Vagina (tissue), 2 donors: ENCODE data around the gene AFAP1. TPM values are rescaled to one million over a fixed set of nuclear protein-coding genes. Genes with fewer than 3 reads are reported as not detected.

Experiments
- DNase-seq, 2 donors: peaks; one replicate each; pipeline ENCODE4 v3.0.0-alpha.2; 2017; ENCODE audit errors: extremely low spot score in 2 of 2
- H3K27ac ChIP-seq: fragments of 200-600 bp; sonication (generic); one replicate; pipeline ENCODE4 v1.5.1; 2019
- H3K27me3 ChIP-seq: fragments of 200-600 bp; sonication (generic); one replicate; pipeline ENCODE4 v1.5.1; 2019
- H3K36me3 ChIP-seq, 2 donors: fragments of 200-600 bp; sonication (generic); one replicate each; pipeline ENCODE4 v1.5.1; 2017 to 2019
- H3K4me1 ChIP-seq: fragments of 200-600 bp; sonication (generic); one replicate; pipeline ENCODE4 v1.5.1; 2019
- H3K4me3 ChIP-seq, 2 donors: fragments of 200-600 bp; sonication (generic); 1 replicate in 1 of 2; 2 replicates in 1 of 2; pipeline ENCODE4 v1.5.1; 2016 to 2019
- H3K9me3 ChIP-seq: fragments of 200-600 bp; sonication (generic); one replicate; pipeline ENCODE4 v1.5.1; 2019
- POLR2A ChIP-seq, 2 donors: fragments of 450-650 bp; IDR thresholded peaks; one replicate each; pipeline ENCODE4 v1.6.1; 2017; ENCODE audit warnings: antibody characterized with exemption in 2 of 2, mild to moderate bottlenecking in 2 of 2, moderate library complexity in 2 of 2
- POLR2AphosphoS5 ChIP-seq, 2 donors: sonication (generic); formaldehyde crosslinking; IDR thresholded peaks; one replicate each; pipeline ENCODE4 v1.9.0; 2017; ENCODE audit warnings: antibody characterized with exemption in 2 of 2, mild to moderate bottlenecking in 2 of 2, low read depth in 1 of 2; ENCODE audit not compliant: insufficient read depth in 1 of 2
- intact Hi-C: fragments of 100-400 bp; cut with DNase I; formaldehyde crosslinking; loops from one replicate; pipeline ENCODE4 v1.15.1; 2023
- total RNA-seq: library from RNA; depleted of rRNA; stranded (reverse); fragments of >200 nt; gene quantifications from one replicate; pipeline ENCODE4 v1.2.3, GENCODE V29; 2016
- TF ChIP-seq, protein P1 (sequence below), 3 experiments: fragments of 450-650 bp in 2 of 3; fragments of 200-600 bp in 1 of 3; sonication (generic) in 1 of 3; IDR thresholded peaks; one replicate each; pipeline ENCODE4 v1.5.1; 2017 to 2019; ENCODE audit warnings: antibody characterized with exemption in 3 of 3, mild to moderate bottlenecking in 2 of 3, moderate library complexity in 2 of 3

The AFAP1 gene
- total RNA-seq, 1 donor from 2014 or later, result 20.4 TPM

DNA sequence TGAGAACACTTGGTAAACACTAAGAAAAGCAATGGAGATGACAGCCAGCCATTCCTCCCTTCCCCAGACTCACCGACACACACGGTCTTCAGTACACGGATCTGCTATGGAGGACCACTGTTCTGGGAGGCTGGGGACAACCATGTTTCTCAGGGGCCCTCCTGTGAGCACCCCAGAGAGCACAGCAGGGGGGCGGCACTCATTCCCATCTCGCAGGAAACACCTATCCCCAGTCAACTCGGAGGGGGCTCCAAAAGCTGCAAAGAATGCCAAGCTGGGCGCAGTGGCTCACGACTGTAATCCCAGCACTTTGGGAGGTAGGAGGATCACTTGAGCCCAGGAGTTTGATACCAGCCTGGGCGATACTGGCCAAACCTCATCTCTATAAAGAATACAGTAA, 172.1 kb downstream of the AFAP1 start:
- H3K4me3 ChIP-seq, result no peak overlapping the region
- H3K36me3 ChIP-seq, result peaks cover 0 to 42% of the 10 kb centered on the region in 2 donors
- H3K27me3 ChIP-seq, result no peaks in the 10 kb centered on the region
- no peak for TF ChIP-seq POLR2AphosphoS5 (IDR thresholded peaks at IDR 0.05; ENCODE audit: insufficient read depth in 1 of 2, low read depth in 1 of 2)
- TF ChIP-seq POLR2A (IDR thresholded peaks at IDR 0.05), result no peak
- TF ChIP-seq, protein P1, sequence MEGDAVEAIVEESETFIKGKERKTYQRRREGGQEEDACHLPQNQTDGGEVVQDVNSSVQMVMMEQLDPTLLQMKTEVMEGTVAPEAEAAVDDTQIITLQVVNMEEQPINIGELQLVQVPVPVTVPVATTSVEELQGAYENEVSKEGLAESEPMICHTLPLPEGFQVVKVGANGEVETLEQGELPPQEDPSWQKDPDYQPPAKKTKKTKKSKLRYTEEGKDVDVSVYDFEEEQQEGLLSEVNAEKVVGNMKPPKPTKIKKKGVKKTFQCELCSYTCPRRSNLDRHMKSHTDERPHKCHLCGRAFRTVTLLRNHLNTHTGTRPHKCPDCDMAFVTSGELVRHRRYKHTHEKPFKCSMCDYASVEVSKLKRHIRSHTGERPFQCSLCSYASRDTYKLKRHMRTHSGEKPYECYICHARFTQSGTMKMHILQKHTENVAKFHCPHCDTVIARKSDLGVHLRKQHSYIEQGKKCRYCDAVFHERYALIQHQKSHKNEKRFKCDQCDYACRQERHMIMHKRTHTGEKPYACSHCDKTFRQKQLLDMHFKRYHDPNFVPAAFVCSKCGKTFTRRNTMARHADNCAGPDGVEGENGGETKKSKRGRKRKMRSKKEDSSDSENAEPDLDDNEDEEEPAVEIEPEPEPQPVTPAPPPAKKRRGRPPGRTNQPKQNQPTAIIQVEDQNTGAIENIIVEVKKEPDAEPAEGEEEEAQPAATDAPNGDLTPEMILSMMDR (IDR thresholded peaks at IDR 0.05), result no peak
- intact Hi-C loops, result no loop called here
- no peaks in the 10 kb centered on the region for H3K9me3 ChIP-seq
- no peak overlapping the region for H3K27ac ChIP-seq
- no peaks in the 10 kb centered on the region for H3K4me1 ChIP-seq
- DNase-seq, result no peak

DNA sequence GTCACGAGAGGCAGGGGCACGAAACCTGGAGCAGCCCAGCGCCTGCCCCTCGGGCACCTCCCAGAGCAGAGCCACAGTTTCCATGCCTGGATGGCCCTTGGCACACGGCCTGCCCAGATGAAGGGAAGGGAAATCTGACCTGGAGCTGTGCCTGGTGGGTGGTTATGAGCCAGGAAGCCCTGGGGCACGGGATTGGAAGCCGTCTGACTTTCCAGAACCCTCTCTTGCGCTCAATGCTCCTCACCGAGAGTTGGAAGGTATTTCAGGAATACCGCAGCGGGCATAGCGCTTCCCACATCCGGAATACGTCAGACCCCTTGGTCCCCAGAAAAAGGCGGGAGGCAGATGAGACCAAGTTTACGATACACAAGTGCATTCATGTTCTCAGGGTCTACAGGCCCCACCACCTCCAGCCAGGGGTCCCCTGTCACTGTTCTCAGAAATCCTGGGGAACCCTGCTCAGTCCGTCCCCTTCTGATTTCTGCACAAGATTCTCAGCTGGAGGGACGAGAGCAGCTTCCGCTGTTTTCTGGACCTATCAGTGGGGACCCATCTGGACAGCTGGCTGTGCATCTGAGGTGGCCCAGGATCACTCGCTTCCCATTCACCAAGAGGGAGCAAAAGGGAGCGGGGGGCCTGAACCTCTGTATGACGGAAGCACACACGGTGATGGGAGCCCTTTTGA, 172.9 kb downstream of the AFAP1 start:
- Histone ChIP-seq H3K9me3 (no peaks in the 10 kb centered on the region), H3K36me3 (peaks cover 0 to 46% of the 10 kb centered on the region in 2 donors), H3K4me1 (no peaks in the 10 kb centered on the region), H3K27me3 (no peaks in the 10 kb centered on the region), H3K4me3 (no peak overlapping the region), H3K27ac (no peak overlapping the region)
- intact Hi-C loops, result no loop called here
- no peak for DNase-seq
- no peak for TF ChIP-seq POLR2AphosphoS5 (IDR thresholded peaks at IDR 0.05; ENCODE audit: insufficient read depth in 1 of 2, low read depth in 1 of 2)
- TF ChIP-seq POLR2A (IDR thresholded peaks at IDR 0.05), result no peak
- TF ChIP-seq, protein P1 (IDR thresholded peaks at IDR 0.05), result no peak

DNA sequence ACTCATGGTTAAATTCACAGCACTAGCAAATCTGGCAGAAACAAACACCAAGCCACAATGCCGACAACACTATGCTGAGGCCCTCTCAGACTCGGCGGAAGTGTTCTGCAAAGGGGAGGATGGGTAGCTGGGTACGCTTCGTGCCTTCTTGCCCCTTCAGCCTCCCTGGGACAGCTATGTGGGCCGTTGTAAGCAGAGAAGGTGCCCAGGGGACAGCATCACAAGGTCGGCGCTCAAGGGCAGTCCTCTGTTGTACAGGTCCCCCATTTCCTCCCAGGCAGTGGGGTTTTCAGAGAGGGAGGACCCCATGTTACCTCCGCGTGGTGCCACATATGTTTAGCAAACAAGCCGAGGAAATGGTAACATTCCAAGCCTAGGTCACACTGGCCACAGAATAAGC, 173.6 kb downstream of the AFAP1 start:
- no peaks in the 10 kb centered on the region for H3K9me3 ChIP-seq
- DNase-seq, result no peak
- no peak overlapping the region for H3K4me3 ChIP-seq
- no peaks in the 10 kb centered on the region for H3K4me1 ChIP-seq
- no peak overlapping the region for H3K27ac ChIP-seq
- intact Hi-C loops, result no loop called here
- H3K27me3 ChIP-seq, result no peaks in the 10 kb centered on the region
- peaks cover 0 to 50% of the 10 kb centered on the region in 2 donors for H3K36me3 ChIP-seq
- TF ChIP-seq POLR2AphosphoS5 (IDR thresholded peaks at IDR 0.05; ENCODE audit: insufficient read depth in 1 of 2, low read depth in 1 of 2) (no peak), POLR2A (IDR thresholded peaks at IDR 0.05) (no peak)
- TF ChIP-seq, protein P1 (IDR thresholded peaks at IDR 0.05), result no peak

DNA sequence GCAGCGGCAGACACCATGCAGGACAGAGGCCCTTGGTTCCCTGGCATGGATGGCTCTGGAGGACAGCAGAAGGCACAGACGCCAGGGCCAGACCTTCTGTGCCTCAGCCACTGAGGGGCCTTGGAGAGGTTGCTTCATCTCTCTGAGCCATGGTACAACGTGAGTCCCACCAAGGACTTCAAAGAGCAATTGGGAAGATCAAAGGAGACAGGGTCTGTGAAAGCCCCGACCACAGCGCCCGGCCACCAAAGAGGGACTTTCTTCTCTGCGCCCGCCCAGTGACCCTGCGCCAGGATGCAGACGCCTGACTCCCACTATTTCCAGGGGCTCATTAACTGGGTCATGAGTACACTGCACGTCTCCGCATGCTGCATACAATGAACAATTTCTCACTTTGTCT, 174.0 kb downstream of the AFAP1 start:
- Histone ChIP-seq H3K9me3 (no peaks in the 10 kb centered on the region), H3K27me3 (no peaks in the 10 kb centered on the region), H3K4me3 (no peak overlapping the region), H3K36me3 (peaks cover 0 to 54% of the 10 kb centered on the region in 2 donors), H3K4me1 (no peaks in the 10 kb centered on the region), H3K27ac (no peak overlapping the region)
- TF ChIP-seq, protein P1 (IDR thresholded peaks at IDR 0.05), result no peak
- TF ChIP-seq POLR2AphosphoS5 (IDR thresholded peaks at IDR 0.05; ENCODE audit: insufficient read depth in 1 of 2, low read depth in 1 of 2), result no peak
- TF ChIP-seq POLR2A (IDR thresholded peaks at IDR 0.05), result no peak
- intact Hi-C loops, result no loop called here
- no peak for DNase-seq

DNA sequence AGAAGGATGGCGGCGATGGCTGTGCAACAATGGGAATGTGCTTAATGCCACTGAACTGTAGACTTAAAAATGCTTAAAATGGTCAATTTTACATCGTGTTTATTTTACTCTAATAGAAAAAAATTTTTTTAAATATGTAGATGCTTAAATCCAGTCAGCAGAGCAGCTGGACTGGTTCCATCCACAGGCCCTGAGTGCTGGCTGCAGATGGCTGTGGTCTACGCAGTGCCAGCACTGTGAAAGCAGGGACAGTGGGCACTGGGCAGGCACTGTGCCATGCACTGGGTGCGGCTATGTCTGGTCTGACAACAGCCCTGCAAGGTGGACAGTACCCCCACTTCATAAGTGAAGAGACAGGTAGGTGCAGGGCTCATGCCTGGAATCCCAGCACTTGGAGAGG, 175.2 kb downstream of the AFAP1 start:
- TF ChIP-seq, protein P1 (IDR thresholded peaks at IDR 0.05), result no peak
- TF ChIP-seq POLR2A (IDR thresholded peaks at IDR 0.05) (no peak), POLR2AphosphoS5 (IDR thresholded peaks at IDR 0.05; ENCODE audit: insufficient read depth in 1 of 2, low read depth in 1 of 2) (no peak)
- Histone ChIP-seq H3K27me3 (no peaks in the 10 kb centered on the region), H3K27ac (no peak overlapping the region), H3K36me3 (peaks cover 0 to 50% of the 10 kb centered on the region in 2 donors), H3K9me3 (no peaks in the 10 kb centered on the region), H3K4me1 (no peaks in the 10 kb centered on the region), H3K4me3 (no peak overlapping the region)
- DNase-seq, result no peak
- intact Hi-C loops, result loop anchor here (5.0 kb wide), 1 partner anchor 38 kb away; no protein-coding TSS in a partner anchor
